ENCODE measurements around the gene ATP8A2. TPM values are rescaled to one million over a fixed set of nuclear protein-coding genes. Genes with fewer than 3 reads are reported as not detected.

Gene ATP8A2
- total RNA-seq, 2 donors from 2014 or later: 1.6 to 2.9 TPM

GRCh38 chr13:25632166-25632888 is 260.6 kb downstream of the ATP8A2 start:
- H3K36me3 ChIP-seq (ENCODE audit: control insufficient read depth, insufficient read depth, low read length): no peaks in the 10 kb centered on the region
- no peak overlapping the region for H3K4me3 ChIP-seq (ENCODE audit: low read length)
- Mint-ChIP-seq H3K27me3 (ENCODE audit: insufficient read depth) (no peaks in the 10 kb centered on the region), H3K9me3 (peaks cover 8% of the 10 kb centered on the region), H3K4me1 (peaks cover 33% of the 10 kb centered on the region), H3K27ac (no peak overlapping the region), H3K4me3 (no peak overlapping the region), H3K36me3 (ENCODE audit: low read depth) (no peaks in the 10 kb centered on the region)
- peaks cover 5% of the 10 kb centered on the region for H3K9me3 ChIP-seq (ENCODE audit: control insufficient read depth, low read length)
- TF ChIP-seq CTCF (conservative IDR thresholded peaks at IDR 0.05): no peak
- 84% methylated on average over 4 to 8 of the region's 8 CpGs for whole genome bisulfite sequencing, 2 experiments (ENCODE audit: insufficient coverage in 1 of 2, insufficient read length in 1 of 2)
- no peaks in the 10 kb centered on the region for H3K27me3 ChIP-seq (ENCODE audit: control insufficient read depth, insufficient read depth, low read length, poor library complexity, severe bottlenecking)
- no peaks in the 10 kb centered on the region for H3K4me1 ChIP-seq (ENCODE audit: control insufficient read depth, insufficient read depth, low read length)
- H3K9ac ChIP-seq (ENCODE audit: extremely low read depth, low read length, poor library complexity, severe bottlenecking): no peak overlapping the region
- no peak overlapping the region for H3K27ac ChIP-seq (ENCODE audit: low read depth, low read length)
- peak; percentile 61 for DNase-seq

GRCh38 chr13:25633093-25633492 is 261.3 kb downstream of the ATP8A2 start:
- Mint-ChIP-seq H3K4me3 (no peak overlapping the region), H3K27me3 (ENCODE audit: insufficient read depth) (no peaks in the 10 kb centered on the region), H3K4me1 (peaks cover 33% of the 10 kb centered on the region), H3K27ac (no peak overlapping the region), H3K9me3 (peaks cover 12% of the 10 kb centered on the region), H3K36me3 (ENCODE audit: low read depth) (no peaks in the 10 kb centered on the region)
- H3K36me3 ChIP-seq (ENCODE audit: control insufficient read depth, insufficient read depth, low read length): no peaks in the 10 kb centered on the region
- 89% methylated on average over 2 of the region's 5 CpGs; no CpG with 5 or more reads in 1 of the 2 experiments for WGBS, 2 experiments (ENCODE audit: insufficient coverage in 1 of 2, insufficient read length in 1 of 2)
- H3K4me3 ChIP-seq (ENCODE audit: low read length): no peak overlapping the region
- H3K4me1 ChIP-seq (ENCODE audit: control insufficient read depth, insufficient read depth, low read length): no peaks in the 10 kb centered on the region
- H3K9ac ChIP-seq (ENCODE audit: extremely low read depth, low read length, poor library complexity, severe bottlenecking): no peak overlapping the region
- no peak overlapping the region for H3K27ac ChIP-seq (ENCODE audit: low read depth, low read length)
- no peak for DNase-seq
- H3K27me3 ChIP-seq (ENCODE audit: control insufficient read depth, insufficient read depth, low read length, poor library complexity, severe bottlenecking): no peaks in the 10 kb centered on the region
- no peak for TF ChIP-seq CTCF (conservative IDR thresholded peaks at IDR 0.05)
- H3K9me3 ChIP-seq (ENCODE audit: control insufficient read depth, low read length): peaks cover 5% of the 10 kb centered on the region

GRCh38 chr13:25645681-25646080 is 273.9 kb downstream of the ATP8A2 start:
- Mint-ChIP-seq H3K27me3 (ENCODE audit: insufficient read depth) (no peaks in the 10 kb centered on the region), H3K4me1 (peaks cover 12% of the 10 kb centered on the region), H3K27ac (no peak overlapping the region), H3K9me3 (peaks cover 29% of the 10 kb centered on the region), H3K4me3 (no peak overlapping the region), H3K36me3 (ENCODE audit: low read depth) (peaks cover 4% of the 10 kb centered on the region)
- WGBS, 2 experiments (ENCODE audit: insufficient coverage in 1 of 2, insufficient read length in 1 of 2): 100% methylated on average over 1 of the region's 1 CpG; no CpG with 5 or more reads in 1 of the 2 experiments
- no peak overlapping the region for H3K4me3 ChIP-seq (ENCODE audit: low read length)
- no peak for DNase-seq
- H3K27ac ChIP-seq (ENCODE audit: low read depth, low read length): no peak overlapping the region
- TF ChIP-seq CTCF (conservative IDR thresholded peaks at IDR 0.05): no peak
- H3K4me1 ChIP-seq (ENCODE audit: control insufficient read depth, insufficient read depth, low read length): no peaks in the 10 kb centered on the region
- no peak overlapping the region for H3K9ac ChIP-seq (ENCODE audit: extremely low read depth, low read length, poor library complexity, severe bottlenecking)
- H3K36me3 ChIP-seq (ENCODE audit: control insufficient read depth, insufficient read depth, low read length): no peaks in the 10 kb centered on the region
- H3K9me3 ChIP-seq (ENCODE audit: control insufficient read depth, low read length): peaks cover 13% of the 10 kb centered on the region
- H3K27me3 ChIP-seq (ENCODE audit: control insufficient read depth, insufficient read depth, low read length, poor library complexity, severe bottlenecking): no peaks in the 10 kb centered on the region

Data from endodermal cell (in vitro differentiated cells).